Measurements from ENCODE around the gene C11orf68. TPM values are rescaled to one million over a fixed set of nuclear protein-coding genes. Genes with fewer than 3 reads are reported as not detected.

Gene C11orf68
- total RNA-seq, 1 experiment from 2014 or later = 15.7 TPM

- Histone ChIP-seq H3K9me3 (ENCODE audit: control insufficient read depth, low read depth, low read length) (no peaks in the 10 kb centered on the region), H2AK5ac (ENCODE audit: insufficient read length, low read length) (no peak overlapping the region), H4K91ac (ENCODE audit: insufficient read length, low read depth, low read length) (no peak overlapping the region), H2BK120ac (ENCODE audit: low read depth, low read length, poor library complexity, severe bottlenecking) (no peak overlapping the region), H3K79me1 (ENCODE audit: insufficient read depth, low read depth, low read length, poor library complexity, severe bottlenecking) (no peaks in the 10 kb centered on the region), H2BK12ac (ENCODE audit: insufficient read length, low read depth, low read length) (no peak overlapping the region), H2BK15ac (ENCODE audit: low read depth, low read length) (no peak overlapping the region), H3K4me2 (ENCODE audit: insufficient read depth, insufficient read length, low read length) (peak overlapping the region; percentile 67), H3K56ac (ENCODE audit: insufficient read length, low read depth, low read length) (no peak overlapping the region), H4K8ac (replicated peaks; ENCODE audit: insufficient read length, low read depth, low read length) (no peak overlapping the region), H3K27me3 (ENCODE audit: insufficient read depth, low read length) (no peaks in the 10 kb centered on the region; the same call in 1 of the 2 replicates), H3K9ac (ENCODE audit: extremely low read depth, insufficient read length, low read length) (no peak overlapping the region), H3K14ac (ENCODE audit: insufficient read depth, low read length) (no peak overlapping the region), H3T11ph (ENCODE audit: low read length) (no peak overlapping the region), H3K79me2 (ENCODE audit: insufficient read depth, low read length) (no peaks in the 10 kb centered on the region), H3K18ac (ENCODE audit: insufficient read length, low read depth, low read length) (no peak overlapping the region), H2AFZ (ENCODE audit: low read length) (no peak overlapping the region), H3K4me1 (ENCODE audit: insufficient read depth, low read length) (no peaks in the 10 kb centered on the region), H3K23ac (ENCODE audit: insufficient read length, low read depth, low read length) (no peak overlapping the region), H4K20me1 (ENCODE audit: control insufficient read depth, insufficient read depth, insufficient read length) (no peaks in the 10 kb centered on the region), H3K23me2 (ENCODE audit: insufficient read length, low read depth, low read length, poor library complexity, severe bottlenecking) (no peaks in the 10 kb centered on the region), H4K5ac (ENCODE audit: insufficient read length, low read depth, low read length) (no peak overlapping the region), H2BK20ac (ENCODE audit: low read depth, low read length, poor library complexity, severe bottlenecking) (no peak overlapping the region), H3K27ac (ENCODE audit: insufficient read length, low read depth, low read length) (no peak overlapping the region), H3K4ac (ENCODE audit: low read depth, low read length) (no peak overlapping the region), H2BK5ac (ENCODE audit: insufficient read length, low read length) (no peak overlapping the region)
- peak; percentile 66 for DNase-seq
- Mint-ChIP-seq H3K27ac (peak overlapping the region in 2 of 3 experiments; percentile 54 to 89; a peak in 3 of 7 replicates), H3K27me3 (ENCODE audit: low read depth) (peaks cover 7% of the 10 kb centered on the region), H3K36me3 (ENCODE audit: insufficient read depth in 1 of 3, low read depth in 3 of 3) (peaks cover 18 to 33% (median 32%) of the 10 kb centered on the region in 3 experiments; a peak in 6 of 7 replicates), H3K4me3 (peak overlapping the region; percentile 77 to 90), H3K9me3 (no peaks in the 10 kb centered on the region), H3K4me1 (peaks cover 13 to 14% of the 10 kb centered on the region in 2 experiments)
- WGBS (ENCODE audit: extremely low coverage, insufficient read length, low lambda C conversion rate) = no CpG with 5 or more reads among the region's 29 CpGs
- no peak for TF ChIP-seq CTCF (conservative IDR thresholded peaks at IDR 0.05)
Measured at GRCh38 chr11:65867284-65868071, 51.4 kb downstream of the C11orf68 start.

Other genes starting within 250 kb of the C11orf68 start
- 56.7 and 57.4 TPM in 2 replicates for gene KAT5, start 206.8 kb downstream of the C11orf68 start, total RNA-seq (2021)
- 53.8 and 57.7 TPM in 2 replicates for gene RNASEH2C, start 198.3 kb downstream of the C11orf68 start, total RNA-seq (2021)
- gene AP5B1, start 138.1 kb downstream of the C11orf68 start, total RNA-seq (2021) = 9.4 and 9.6 TPM in 2 replicates
- 5.1 and 5.7 TPM in 2 replicates for gene OVOL1, start 132.0 kb downstream of the C11orf68 start, total RNA-seq (2021)
- 0.88 and 1.2 TPM in 2 replicates for gene SNX32, start 85.1 kb downstream of the C11orf68 start, total RNA-seq (2021)
- gene CFL1, start 60.9 kb downstream of the C11orf68 start, total RNA-seq (2021) = 1,107 and 1,147 TPM in 2 replicates
- 45.0 and 49.2 TPM in 2 replicates for gene MUS81, start 58.6 kb downstream of the C11orf68 start, total RNA-seq (2021)
- gene EFEMP2, start 46.3 kb downstream of the C11orf68 start, total RNA-seq (2021) = 22.9 and 26.2 TPM in 2 replicates
- not detected in 2 replicates for gene CTSW, start 39.2 kb downstream of the C11orf68 start, total RNA-seq (2021)
- gene FIBP, start 30.6 kb downstream of the C11orf68 start, total RNA-seq (2021) = 86.8 and 87.0 TPM in 2 replicates
- gene CCDC85B, start 28.4 kb downstream of the C11orf68 start, total RNA-seq (2021) = 23.3 and 23.4 TPM in 2 replicates
- 33.7 and 36.1 TPM in 2 replicates for gene FOSL1, start 18.7 kb downstream of the C11orf68 start, total RNA-seq (2021)
- gene DRAP1, start 364 bp upstream of the C11orf68 start, total RNA-seq (2021) = 101 and 105 TPM in 2 replicates
- gene TSGA10IP, start 26.4 kb upstream of the C11orf68 start, total RNA-seq (2021) = 2.2 and 3.1 TPM in 2 replicates
- gene SART1, start 42.7 kb upstream of the C11orf68 start, total RNA-seq (2021) = 52.0 and 57.8 TPM in 2 replicates
- gene EIF1AD, start 83.1 kb upstream of the C11orf68 start, total RNA-seq (2021) = 46.7 and 52.6 TPM in 2 replicates
- 346 and 359 TPM in 2 replicates for gene BANF1, start 83.4 kb upstream of the C11orf68 start, total RNA-seq (2021)
- not detected in 2 replicates for gene CST6, start 92.9 kb upstream of the C11orf68 start, total RNA-seq (2021)
- gene CATSPER1, start 107.4 kb upstream of the C11orf68 start, total RNA-seq (2021) = not detected in 2 replicates
- gene GAL3ST3, start 130.1 kb upstream of the C11orf68 start, total RNA-seq (2021) = 17.2 and 19.8 TPM in 2 replicates
- 237 and 248 TPM in 2 replicates for gene SF3B2, start 133.3 kb upstream of the C11orf68 start, total RNA-seq (2021)
- gene PACS1, start 151.2 kb upstream of the C11orf68 start, total RNA-seq (2021) = 28.7 and 35.5 TPM in 2 replicates